GM23338 (cell line): ENCODE measurements around the gene MLC1. TPM values are rescaled to one million over a fixed set of nuclear protein-coding genes. Genes with fewer than 3 reads are reported as not detected.

Experiments used
- polyA plus RNA-seq: library from polyadenylated mRNA; unstranded; fragments of >200 nt; fragmentation: Nextera tagmentation; extraction: Ambion mirVana; gene quantifications from 2 replicates; pipeline ENCODE4 v1.2.1, GENCODE V29; 2016
- total RNA-seq: library from RNA; depleted of rRNA; stranded (reverse); fragments of >200 nt; shearing (Covaris generic); gene quantifications from 2 replicates; pipeline ENCODE4 v1.2.3, GENCODE V29; 2014; rRNA removed

MLC1 gene
- total and polyA plus RNA-seq, 2 experiments from 2014 or later = not detected

Other genes with a start within 250 kb of the MLC1 start
- gene ZBED4, start 231.6 kb downstream of the MLC1 start, total RNA-seq = 28.0 and 31.9 TPM in 2 replicates
- gene ZBED4, start 231.6 kb downstream of the MLC1 start, polyA plus RNA-seq = 8.5 and 9.0 TPM in 2 replicates
- gene ALG12, start 167.0 kb downstream of the MLC1 start, total RNA-seq = 23.3 and 26.9 TPM in 2 replicates
- gene ALG12, start 167.0 kb downstream of the MLC1 start, polyA plus RNA-seq = 18.7 and 21.8 TPM in 2 replicates
- gene CRELD2, start 166.8 kb downstream of the MLC1 start, total RNA-seq = 34.4 and 35.7 TPM in 2 replicates
- gene CRELD2, start 166.8 kb downstream of the MLC1 start, polyA plus RNA-seq = 47.7 and 49.4 TPM in 2 replicates
- gene PIM3, start 124.7 kb downstream of the MLC1 start, total RNA-seq = 30.6 and 37.3 TPM in 2 replicates
- gene PIM3, start 124.7 kb downstream of the MLC1 start, polyA plus RNA-seq = 17.7 and 18.8 TPM in 2 replicates
- gene IL17REL, start 72.7 kb downstream of the MLC1 start, total RNA-seq = 0.31 TPM in 1 of 2 replicates, not detected in the other
- gene IL17REL, start 72.7 kb downstream of the MLC1 start, polyA plus RNA-seq = not detected in 2 replicates
- gene TTLL8, start 27.1 kb downstream of the MLC1 start, total RNA-seq = not detected in 2 replicates
- not detected in 2 replicates for gene TTLL8, start 27.1 kb downstream of the MLC1 start, polyA plus RNA-seq
- gene MOV10L1, start 4.6 kb upstream of the MLC1 start, total RNA-seq = 0.62 and 0.73 TPM in 2 replicates
- 1.2 and 1.8 TPM in 2 replicates for gene MOV10L1, start 4.6 kb upstream of the MLC1 start, polyA plus RNA-seq
- 5.1 and 5.9 TPM in 2 replicates for gene PANX2, start 85.3 kb upstream of the MLC1 start, total RNA-seq
- gene PANX2, start 85.3 kb upstream of the MLC1 start, polyA plus RNA-seq = 2.6 and 2.8 TPM in 2 replicates
- 58.6 and 66.1 TPM in 2 replicates for gene TRABD, start 100.5 kb upstream of the MLC1 start, total RNA-seq
- gene TRABD, start 100.5 kb upstream of the MLC1 start, polyA plus RNA-seq = 40.8 and 44.1 TPM in 2 replicates
- 16.9 and 21.3 TPM in 2 replicates for gene SELENOO, start 115.6 kb upstream of the MLC1 start, total RNA-seq
- gene SELENOO, start 115.6 kb upstream of the MLC1 start, polyA plus RNA-seq = 6.8 and 8.6 TPM in 2 replicates
- gene TUBGCP6, start 159.6 kb upstream of the MLC1 start, total RNA-seq = 32.7 and 47.1 TPM in 2 replicates
- gene TUBGCP6, start 159.6 kb upstream of the MLC1 start, polyA plus RNA-seq = 18.6 TPM in 2 replicates
- 32.4 and 41.9 TPM in 2 replicates for gene HDAC10, start 165.8 kb upstream of the MLC1 start, total RNA-seq
- 4.1 and 5.1 TPM in 2 replicates for gene HDAC10, start 165.8 kb upstream of the MLC1 start, polyA plus RNA-seq
- gene MAPK12, start 176.3 kb upstream of the MLC1 start, total RNA-seq = 20.4 and 26.1 TPM in 2 replicates
- gene MAPK12, start 176.3 kb upstream of the MLC1 start, polyA plus RNA-seq = 10.4 and 15.8 TPM in 2 replicates
- 1.6 and 1.9 TPM in 2 replicates for gene MAPK11, start 185.0 kb upstream of the MLC1 start, total RNA-seq
- gene MAPK11, start 185.0 kb upstream of the MLC1 start, polyA plus RNA-seq = 0.34 and 0.78 TPM in 2 replicates
- gene PLXNB2, start 222.2 kb upstream of the MLC1 start, total RNA-seq = 66.3 and 70.4 TPM in 2 replicates
- gene PLXNB2, start 222.2 kb upstream of the MLC1 start, polyA plus RNA-seq = 29.1 and 33.0 TPM in 2 replicates
- gene DENND6B, start 241.6 kb upstream of the MLC1 start, total RNA-seq = 1.3 TPM in 2 replicates
- gene DENND6B, start 241.6 kb upstream of the MLC1 start, polyA plus RNA-seq = 0.12 and 0.71 TPM in 2 replicates